NCI-H774 (cell line): ENCODE data around the gene ARHGEF26.

Experiments used
- DNase-seq: peaks from one replicate; lab custom pipeline; 2025; lab: John Stamatoyannopoulos, UW

ARHGEF26 gene

GRCh38 chr3:154252759-154253638, 131.8 kb downstream of the ARHGEF26 start:
- peak; percentile 70 for DNase-seq

GRCh38 chr3:154254527-154254926, 133.3 kb downstream of the ARHGEF26 start:
- DNase-seq = no peak

GRCh38 chr3:154273381-154273780, 152.2 kb downstream of the ARHGEF26 start:
- DNase-seq = no peak

GRCh38 chr3:154274348-154274747, 153.2 kb downstream of the ARHGEF26 start:
- DNase-seq = no peak

- DNase-seq = no peak
Measured at GRCh38 chr3:154275292-154275691, 154.1 kb downstream of the ARHGEF26 start.

- DNase-seq = no peak
Measured at GRCh38 chr3:154275965-154276364, 154.8 kb downstream of the ARHGEF26 start.

GRCh38 chr3:154280161-154280560, 159.0 kb downstream of the ARHGEF26 start:
- DNase-seq = no peak

- no peak for DNase-seq
Measured at GRCh38 chr3:154285221-154285620, 164.0 kb downstream of the ARHGEF26 start.

GRCh38 chr3:154290187-154290586, 169.0 kb downstream of the ARHGEF26 start:
- DNase-seq = no peak

GRCh38 chr3:154294016-154294415, 172.8 kb downstream of the ARHGEF26 start:
- DNase-seq = no peak

GRCh38 chr3:154301561-154301960, 180.4 kb downstream of the ARHGEF26 start:
- no peak for DNase-seq

GRCh38 chr3:154304116-154304786, 183.1 kb downstream of the ARHGEF26 start:
- DNase-seq = no peak

- DNase-seq = no peak
Measured at GRCh38 chr3:154304936-154305335, 183.7 kb downstream of the ARHGEF26 start.

- DNase-seq = no peak
Measured at GRCh38 chr3:154307363-154307762, 186.2 kb downstream of the ARHGEF26 start.
